RWPE1 (cell line): ENCODE measurements around the gene ALOX12.

ENCODE experiments used
- CTCF ChIA-PET: fragments of 350-600 bp; sonication (Branson Sonifier 250); formaldehyde crosslinking; extraction: SDS; loops from one replicate; lab custom pipeline; 2021; lab: Yijun Ruan, JAX
- POLR2A ChIA-PET: fragments of 400-600 bp; formaldehyde crosslinking; extraction: SDS; loops from one replicate; lab custom pipeline; 2020; ENCODE audit warnings: antibody characterized with exemption; ENCODE audit not compliant: low non-redundant PET; lab: Yijun Ruan, JAX
- DNase-seq: peaks from one replicate; pipeline ENCODE4 v3.0.0; 2012; ENCODE audit warnings: low spot score
- H3K27ac ChIP-seq: fragments of 450-650 bp; 2 replicates; pipeline ENCODE4 v1.5.1; 2017
- TF ChIP-seq, protein P1 (sequence below): fragments of 450-650 bp; conservative IDR thresholded peaks from 2 replicates; pipeline ENCODE4 v1.5.1; 2017; ENCODE audit warnings: low read depth, mild to moderate bottlenecking

The ALOX12 gene

GRCh38 chr17:7001318-7001961 lies 5.6 kb downstream of the ALOX12 start:
- POLR2A ChIA-PET, result no interaction called here
- TF ChIP-seq, protein P1, sequence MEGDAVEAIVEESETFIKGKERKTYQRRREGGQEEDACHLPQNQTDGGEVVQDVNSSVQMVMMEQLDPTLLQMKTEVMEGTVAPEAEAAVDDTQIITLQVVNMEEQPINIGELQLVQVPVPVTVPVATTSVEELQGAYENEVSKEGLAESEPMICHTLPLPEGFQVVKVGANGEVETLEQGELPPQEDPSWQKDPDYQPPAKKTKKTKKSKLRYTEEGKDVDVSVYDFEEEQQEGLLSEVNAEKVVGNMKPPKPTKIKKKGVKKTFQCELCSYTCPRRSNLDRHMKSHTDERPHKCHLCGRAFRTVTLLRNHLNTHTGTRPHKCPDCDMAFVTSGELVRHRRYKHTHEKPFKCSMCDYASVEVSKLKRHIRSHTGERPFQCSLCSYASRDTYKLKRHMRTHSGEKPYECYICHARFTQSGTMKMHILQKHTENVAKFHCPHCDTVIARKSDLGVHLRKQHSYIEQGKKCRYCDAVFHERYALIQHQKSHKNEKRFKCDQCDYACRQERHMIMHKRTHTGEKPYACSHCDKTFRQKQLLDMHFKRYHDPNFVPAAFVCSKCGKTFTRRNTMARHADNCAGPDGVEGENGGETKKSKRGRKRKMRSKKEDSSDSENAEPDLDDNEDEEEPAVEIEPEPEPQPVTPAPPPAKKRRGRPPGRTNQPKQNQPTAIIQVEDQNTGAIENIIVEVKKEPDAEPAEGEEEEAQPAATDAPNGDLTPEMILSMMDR, result peak; percentile 53
- no peak for DNase-seq
- no peak overlapping the region for H3K27ac ChIP-seq
- CTCF ChIA-PET, result interaction anchor here (0.7 to 1.6 kb wide), 2 partner anchors 72 to 1946 kb away, joined by 3 to 4 read pairs; no protein-coding TSS in a partner anchor

GRCh38 chr17:7002288-7003047 lies 6.6 kb downstream of the ALOX12 start:
- DNase-seq, result no peak
- POLR2A ChIA-PET, result no interaction called here
- CTCF ChIA-PET, result interaction anchor here (0.5 to 5.2 kb wide), 8 partner anchors 44 to 365 kb away, joined by 3 to 49 read pairs (median 4); no protein-coding TSS in a partner anchor
- no peak overlapping the region for H3K27ac ChIP-seq
- TF ChIP-seq, protein P1, result no peak

GRCh38 chr17:7003745-7004144 lies 7.9 kb downstream of the ALOX12 start:
- POLR2A ChIA-PET, result no interaction called here
- CTCF ChIA-PET, result interaction anchor here (0.7 to 5.2 kb wide), 8 partner anchors 9 to 337 kb away, joined by 3 to 49 read pairs (median 6); partner anchors contain the start of gene SLC16A13
- DNase-seq, result no peak
- H3K27ac ChIP-seq, result no peak overlapping the region
- TF ChIP-seq, protein P1, result no peak

DNA sequence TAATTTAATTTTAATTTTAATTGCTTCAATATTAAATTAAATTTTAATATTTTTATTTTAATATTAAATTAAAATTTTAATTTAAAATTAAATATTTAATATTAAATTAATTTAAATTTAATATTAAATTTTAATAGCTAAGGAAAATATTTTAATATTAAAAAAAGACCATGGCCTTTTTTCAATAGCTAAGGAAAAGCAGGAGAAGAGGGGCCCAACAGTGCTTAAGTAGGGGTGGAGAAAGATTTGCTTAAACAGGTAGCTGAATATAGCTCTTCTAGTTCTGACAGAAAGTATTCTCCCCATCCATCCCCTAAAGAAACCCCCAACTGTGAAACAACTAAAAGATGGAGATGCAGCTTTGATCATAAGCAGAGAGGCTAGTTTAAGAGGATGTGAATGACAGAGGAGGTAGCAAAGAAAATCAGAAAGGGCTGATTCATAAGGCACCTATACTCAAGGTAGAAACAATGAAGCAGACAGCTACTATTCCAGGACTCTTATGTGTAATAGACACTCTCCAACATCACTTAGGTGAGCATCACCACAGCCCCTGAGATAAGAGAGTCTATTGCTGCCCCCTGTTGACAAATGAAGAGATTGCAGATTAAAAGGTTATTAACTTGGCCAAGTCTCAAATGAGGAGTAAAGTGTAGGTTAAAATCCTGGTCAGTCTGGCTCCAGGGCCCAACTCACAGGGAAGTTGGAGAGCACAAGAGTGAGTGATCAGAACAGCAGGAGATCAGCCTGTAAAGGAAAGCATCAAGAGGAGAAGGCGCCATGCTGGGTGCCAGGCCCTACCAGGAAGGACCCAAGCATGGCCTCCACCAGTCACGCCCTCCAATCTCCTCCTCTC lies 8.8 kb downstream of the ALOX12 start:
- ChIA-PET POLR2A (no interaction called here), CTCF (interaction anchor here (0.6 to 5.2 kb wide), 11 partner anchors 8 to 338 kb away, joined by 3 to 49 read pairs (median 4); partner anchors contain the start of genes ALOX12 and SLC16A13)
- no peak for DNase-seq
- H3K27ac ChIP-seq, result 0 out of 2 replicates have a peak overlapping the region, but pooled peaks have one; percentile 19
- TF ChIP-seq, protein P1, result peak; percentile 69

DNA sequence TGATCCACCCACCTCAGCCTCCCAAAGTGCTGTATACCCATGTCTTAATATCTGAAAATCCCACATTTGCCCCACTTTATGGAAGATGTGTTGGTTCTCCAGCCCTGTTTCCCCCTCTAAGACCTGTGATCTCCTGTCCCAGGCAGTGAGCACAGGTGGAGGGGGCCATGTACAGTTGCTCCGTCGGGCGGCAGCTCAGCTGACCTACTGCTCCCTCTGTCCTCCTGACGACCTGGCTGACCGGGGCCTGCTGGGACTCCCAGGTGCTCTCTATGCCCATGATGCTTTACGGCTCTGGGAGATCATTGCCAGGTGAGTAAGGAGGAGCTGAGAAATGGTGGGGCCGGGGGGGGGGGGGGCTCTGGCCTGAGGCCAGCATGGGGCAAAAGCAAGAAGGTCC lies 9.9 kb downstream of the ALOX12 start:
- ChIA-PET CTCF (interaction anchor here (0.6 to 5.2 kb wide), 5 partner anchors 91 to 458 kb away, joined by 3 to 49 read pairs (median 5); no protein-coding TSS in a partner anchor), POLR2A (no interaction called here)
- TF ChIP-seq, protein P1, result no peak
- H3K27ac ChIP-seq, result no peak overlapping the region
- DNase-seq, result no peak

GRCh38 chr17:7007143-7007542 lies 11.3 kb downstream of the ALOX12 start:
- DNase-seq, result no peak
- POLR2A ChIA-PET, result no interaction called here
- TF ChIP-seq, protein P1, result no peak
- CTCF ChIA-PET, result interaction anchor here (1.1 to 5.2 kb wide), 2 partner anchors 92 to 164 kb away, joined by 4 to 49 read pairs; no protein-coding TSS in a partner anchor
- peak overlapping the region; percentile 39 for H3K27ac ChIP-seq
